Measurements from ENCODE around the gene CFAP206. TPM values are rescaled to one million over a fixed set of nuclear protein-coding genes. Genes with fewer than 3 reads are reported as not detected.

Gene CFAP206
- total and polyA plus RNA-seq, 10 of the 15 experiments (the other 5 are each of a cell fraction or from before 2014, with no cell fraction given): 0.04 to 0.24 (median 0.09) TPM; not detected in 6

- no peak overlapping the region for H3K9ac ChIP-seq (ENCODE audit: control insufficient read depth, insufficient read depth, low read length)
- H3K4me3 ChIP-seq: no peak overlapping the region
- no peaks in the 10 kb centered on the region for H3K4me1 ChIP-seq (ENCODE audit: control insufficient read depth, insufficient read depth, low read length)
- POLR2A ChIA-PET: no interaction called here
- no peak overlapping the region for H3K4me2 ChIP-seq (ENCODE audit: control insufficient read depth, insufficient read depth)
- RAD21 ChIA-PET (ENCODE audit: unreplicated experiment): no interaction called here
- no peaks in the 10 kb centered on the region for H4K20me1 ChIP-seq (ENCODE audit: control insufficient read depth, insufficient read depth)
- H3K9me3 ChIP-seq (replicated peaks; ENCODE audit: control insufficient read depth, insufficient read depth, low read length): no peaks in the 10 kb centered on the region; the same call in 2 of the 3 replicates
- H3K27me3 ChIP-seq (replicated peaks in 1 of 2; ENCODE audit: control insufficient read depth in 2 of 2, insufficient read depth in 2 of 2, low read length in 1 of 2): no peaks in the 10 kb centered on the region
- SMC1A ChIA-PET (ENCODE audit: uncharacterized antibody, unreplicated experiment): interaction anchor here (0.7 to 0.9 kb wide), 3 partner anchors 12 to 319 kb away, joined by 3 to 4 read pairs (median 3); no protein-coding TSS in a partner anchor
- WGBS (ENCODE audit: insufficient coverage, insufficient replicate concordance, low lambda C conversion rate, missing lambda C conversion rate): 95% methylated on average over 4 of the region's 4 CpGs
- DNase-seq (ENCODE audit: low read depth, low spot score) (no peak), ATAC-seq (no peak), FAIRE-seq (no peak)
- intact Hi-C loops (cut with micrococcal nuclease; ENCODE audit: unreplicated experiment): no loop called here
- H3K79me2 ChIP-seq (ENCODE audit: control insufficient read depth, insufficient read depth, low read length): no peaks in the 10 kb centered on the region
- H2AFZ ChIP-seq (ENCODE audit: control insufficient read depth, low read depth, low read length): no peak overlapping the region
- in situ Hi-C loops (cut with MboI): no loop called here
- CTCF ChIA-PET: no interaction called here
- TF ChIP-seq USF2 (IDR thresholded peaks at IDR 0.05; ENCODE audit: borderline replicate concordance, low read depth, low read length) (no peak), NR2C2 (IDR thresholded peaks at IDR 0.05; ENCODE audit: borderline replicate concordance, control insufficient read depth, insufficient read length, low read depth) (no peak), SIN3A (IDR thresholded peaks at IDR 0.05; ENCODE audit: low read depth, low read length) (no peak), ZBTB40 (IDR thresholded peaks at IDR 0.05; ENCODE audit: borderline replicate concordance) (no peak), HSF1 (IDR thresholded peaks at IDR 0.05; ENCODE audit: low read depth, low read length) (no peak), RFX5 (IDR thresholded peaks at IDR 0.05; ENCODE audit: low read depth, low read length) (no peak), SP1 (IDR thresholded peaks at IDR 0.05; ENCODE audit: low read depth, low read length) (no peak), NFYA (IDR thresholded peaks at IDR 0.05; ENCODE audit: borderline replicate concordance, low read depth, low read length) (no peak), EZH2 (IDR thresholded peaks at IDR 0.05; ENCODE audit: borderline replicate concordance, control insufficient read depth, low read depth, low read length) (no peak), ZBTB4 (CRISPR knock-in tag; IDR thresholded peaks at IDR 0.05) (no peak)
- no TSS peak for BruUV-seq (replicated peaks)
- no peaks in the 10 kb centered on the region for H3K36me3 ChIP-seq (ENCODE audit: control insufficient read depth in 2 of 2, insufficient read depth in 2 of 2, low read length in 1 of 2)
- no peak overlapping the region for H3K27ac ChIP-seq (ENCODE audit: control insufficient read depth, insufficient read depth)
These were observed 79.8 kb downstream of the CFAP206 start for GRCh38 chr6:87487555-87487954.
